A673 (cell line): ENCODE measurements around the gene EYS.

Experiments used
- EZH2 ChIP-seq: fragments of 200-600 bp; sonication (generic); IDR thresholded peaks from 2 replicates; pipeline ENCODE4 v1.6.1; 2017; ENCODE audit warnings: borderline replicate concordance, low read depth, mild to moderate bottlenecking, mixed read lengths, antibody characterized with exemption, low read length; ENCODE audit not compliant: poor library complexity, severe bottlenecking
- TF ChIP-seq, protein P1 (sequence below): fragments of 300-800, 200-600 bp; sonication (generic); conservative IDR thresholded peaks from 2 replicates; pipeline ENCODE4 v1.5.1; 2017; ENCODE audit warnings: low read depth, mild to moderate bottlenecking, antibody characterized with exemption, low read length, moderate library complexity, mixed read lengths

DNA sequence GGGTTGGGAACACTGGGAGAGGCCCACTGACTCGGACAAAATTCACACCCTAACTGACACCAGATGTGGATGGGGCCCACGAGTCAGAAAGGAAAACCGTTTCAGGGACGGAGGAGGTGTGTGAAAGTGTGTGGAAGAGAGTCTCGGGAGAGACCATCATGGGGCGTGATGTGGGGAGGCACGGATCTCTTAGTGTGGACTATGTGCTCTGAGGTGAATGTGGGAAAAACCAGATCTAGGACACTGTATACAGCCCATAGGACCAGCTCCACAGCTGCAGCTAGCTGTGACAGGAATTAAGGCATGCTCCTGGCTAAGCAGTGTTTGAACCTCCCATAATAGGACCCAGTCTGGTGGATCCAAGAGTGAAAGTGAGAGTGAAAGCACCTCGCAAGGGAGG lies 1380.1 kb downstream of the EYS start:
- TF ChIP-seq, protein P1, sequence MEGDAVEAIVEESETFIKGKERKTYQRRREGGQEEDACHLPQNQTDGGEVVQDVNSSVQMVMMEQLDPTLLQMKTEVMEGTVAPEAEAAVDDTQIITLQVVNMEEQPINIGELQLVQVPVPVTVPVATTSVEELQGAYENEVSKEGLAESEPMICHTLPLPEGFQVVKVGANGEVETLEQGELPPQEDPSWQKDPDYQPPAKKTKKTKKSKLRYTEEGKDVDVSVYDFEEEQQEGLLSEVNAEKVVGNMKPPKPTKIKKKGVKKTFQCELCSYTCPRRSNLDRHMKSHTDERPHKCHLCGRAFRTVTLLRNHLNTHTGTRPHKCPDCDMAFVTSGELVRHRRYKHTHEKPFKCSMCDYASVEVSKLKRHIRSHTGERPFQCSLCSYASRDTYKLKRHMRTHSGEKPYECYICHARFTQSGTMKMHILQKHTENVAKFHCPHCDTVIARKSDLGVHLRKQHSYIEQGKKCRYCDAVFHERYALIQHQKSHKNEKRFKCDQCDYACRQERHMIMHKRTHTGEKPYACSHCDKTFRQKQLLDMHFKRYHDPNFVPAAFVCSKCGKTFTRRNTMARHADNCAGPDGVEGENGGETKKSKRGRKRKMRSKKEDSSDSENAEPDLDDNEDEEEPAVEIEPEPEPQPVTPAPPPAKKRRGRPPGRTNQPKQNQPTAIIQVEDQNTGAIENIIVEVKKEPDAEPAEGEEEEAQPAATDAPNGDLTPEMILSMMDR, result no peak
- TF ChIP-seq EZH2, result no peak
